Lower leg skin (tissue), 3 donors: ENCODE data around the gene MS4A3.

Experiments
- CTCF ChIP-seq, 3 donors: fragments of 450-650 bp; IDR thresholded peaks; one replicate each; pipeline ENCODE4 v1.5.1; 2016; ENCODE audit warnings: antibody characterized with exemption in 3 of 3, mild to moderate bottlenecking in 3 of 3, moderate library complexity in 2 of 3
- POLR2A ChIP-seq, 2 donors: fragments of 450-650 bp; IDR thresholded peaks; one replicate each; pipeline ENCODE4 v1.6.1; 2016 to 2017; ENCODE audit warnings: antibody characterized with exemption in 2 of 2, mild to moderate bottlenecking in 1 of 2, moderate library complexity in 1 of 2

GRCh38 chr11:60084631-60085273 is 28.3 kb downstream of the MS4A3 start:
- TF ChIP-seq CTCF (IDR thresholded peaks at IDR 0.05) (no peak), POLR2A (IDR thresholded peaks at IDR 0.05) (no peak)
